Measurements from ENCODE around the gene EML2.

Gene EML2

DNA sequence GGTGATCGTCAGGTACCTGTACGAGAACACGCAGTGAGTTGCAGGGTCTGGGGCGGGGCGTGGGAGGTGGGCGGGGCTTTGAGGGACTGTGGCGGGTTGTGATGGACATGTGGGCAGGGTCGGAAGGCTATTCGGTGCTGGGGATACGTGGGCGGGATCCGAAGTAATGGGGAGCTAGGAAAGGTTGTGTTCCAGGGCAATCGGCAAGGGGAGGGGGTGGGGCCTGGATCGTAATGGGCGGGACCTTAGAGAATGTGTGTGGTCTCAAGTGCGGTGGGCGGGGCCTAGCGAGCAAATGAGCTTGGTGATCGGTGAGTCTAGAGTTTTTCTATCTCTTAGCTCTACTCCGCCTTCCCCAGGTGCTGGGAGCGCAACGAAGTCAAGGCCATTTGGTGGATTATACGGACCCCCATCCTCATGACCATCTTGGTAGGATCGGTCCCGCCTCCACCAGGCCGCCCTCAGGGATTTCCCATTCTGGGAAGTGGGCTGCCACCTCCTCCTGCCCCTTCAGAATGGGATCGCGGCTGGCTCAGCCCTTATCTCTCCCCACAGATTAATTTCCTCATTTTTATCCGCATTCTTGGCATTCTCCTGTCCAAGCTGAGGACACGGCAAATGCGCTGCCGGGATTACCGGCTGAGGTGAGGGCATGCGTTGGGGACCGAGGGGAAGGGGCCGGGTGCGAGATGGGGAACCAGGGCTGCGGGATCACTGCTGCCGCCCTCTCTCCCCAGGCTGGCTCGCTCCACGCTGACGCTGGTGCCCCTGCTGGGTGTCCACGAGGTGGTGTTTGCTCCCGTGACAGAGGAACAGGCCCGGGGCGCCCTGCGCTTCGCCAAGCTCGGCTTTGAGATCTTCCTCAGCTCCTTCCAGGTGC, 38.4 kb upstream of the EML2 start:
- no peak for DNase-seq (ENCODE audit: low spot score)

DNA sequence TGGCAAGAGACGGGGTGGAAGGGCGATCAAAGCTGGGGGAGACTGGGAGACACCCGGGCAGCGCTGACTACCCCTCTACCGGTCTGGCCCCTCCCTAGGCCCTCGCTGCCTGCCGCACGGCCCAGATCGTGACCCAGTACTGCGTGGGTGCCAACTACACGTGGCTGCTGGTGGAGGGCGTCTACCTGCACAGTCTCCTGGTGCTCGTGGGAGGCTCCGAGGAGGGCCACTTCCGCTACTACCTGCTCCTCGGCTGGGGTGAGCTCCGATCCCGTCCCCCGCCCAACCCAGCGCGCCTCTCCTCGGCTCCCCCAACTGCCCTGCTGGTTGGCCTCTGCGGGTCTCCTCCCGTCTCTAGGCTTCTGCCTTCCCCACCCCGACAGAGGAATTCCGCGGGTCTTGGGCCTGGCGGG, 37.7 kb upstream of the EML2 start:
- peak overlapping the region; percentile 54 for H3K4me3 ChIP-seq

More for the DNA sequence above, 38.4 kb upstream of the EML2 start:
- Histone ChIP-seq H3K27ac (no peak overlapping the region), H3K4me3 (peak overlapping the region; percentile 54)
- TF ChIP-seq, protein P1, sequence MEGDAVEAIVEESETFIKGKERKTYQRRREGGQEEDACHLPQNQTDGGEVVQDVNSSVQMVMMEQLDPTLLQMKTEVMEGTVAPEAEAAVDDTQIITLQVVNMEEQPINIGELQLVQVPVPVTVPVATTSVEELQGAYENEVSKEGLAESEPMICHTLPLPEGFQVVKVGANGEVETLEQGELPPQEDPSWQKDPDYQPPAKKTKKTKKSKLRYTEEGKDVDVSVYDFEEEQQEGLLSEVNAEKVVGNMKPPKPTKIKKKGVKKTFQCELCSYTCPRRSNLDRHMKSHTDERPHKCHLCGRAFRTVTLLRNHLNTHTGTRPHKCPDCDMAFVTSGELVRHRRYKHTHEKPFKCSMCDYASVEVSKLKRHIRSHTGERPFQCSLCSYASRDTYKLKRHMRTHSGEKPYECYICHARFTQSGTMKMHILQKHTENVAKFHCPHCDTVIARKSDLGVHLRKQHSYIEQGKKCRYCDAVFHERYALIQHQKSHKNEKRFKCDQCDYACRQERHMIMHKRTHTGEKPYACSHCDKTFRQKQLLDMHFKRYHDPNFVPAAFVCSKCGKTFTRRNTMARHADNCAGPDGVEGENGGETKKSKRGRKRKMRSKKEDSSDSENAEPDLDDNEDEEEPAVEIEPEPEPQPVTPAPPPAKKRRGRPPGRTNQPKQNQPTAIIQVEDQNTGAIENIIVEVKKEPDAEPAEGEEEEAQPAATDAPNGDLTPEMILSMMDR (IDR thresholded peaks at IDR 0.05) = no peak

DNA sequence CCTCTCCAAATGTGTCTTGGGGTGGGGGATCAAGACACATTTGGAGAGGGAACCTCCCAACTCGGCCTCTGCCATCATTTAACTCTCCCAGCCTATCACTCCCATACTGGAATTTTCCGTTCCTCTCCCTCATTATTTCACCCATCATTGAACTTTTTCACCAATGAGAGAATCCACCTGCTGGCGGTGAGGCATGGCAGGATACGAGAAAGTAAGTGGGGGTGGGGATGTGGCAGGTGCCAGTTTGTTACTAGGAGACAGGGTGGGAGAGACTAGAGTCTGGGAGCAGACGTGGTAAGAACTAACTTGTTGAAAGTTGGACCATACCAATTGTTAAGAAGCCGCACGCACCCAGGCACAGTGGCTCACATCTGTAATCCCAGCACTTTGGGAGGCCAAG, 35.7 kb upstream of the EML2 start:
- no peak overlapping the region for H3K27ac ChIP-seq

More for the DNA sequence above, 37.7 kb upstream of the EML2 start:
- no peak for DNase-seq (ENCODE audit: low spot score)
- TF ChIP-seq, protein P1 (IDR thresholded peaks at IDR 0.05) = no peak
- H3K27ac ChIP-seq = no peak overlapping the region

DNA sequence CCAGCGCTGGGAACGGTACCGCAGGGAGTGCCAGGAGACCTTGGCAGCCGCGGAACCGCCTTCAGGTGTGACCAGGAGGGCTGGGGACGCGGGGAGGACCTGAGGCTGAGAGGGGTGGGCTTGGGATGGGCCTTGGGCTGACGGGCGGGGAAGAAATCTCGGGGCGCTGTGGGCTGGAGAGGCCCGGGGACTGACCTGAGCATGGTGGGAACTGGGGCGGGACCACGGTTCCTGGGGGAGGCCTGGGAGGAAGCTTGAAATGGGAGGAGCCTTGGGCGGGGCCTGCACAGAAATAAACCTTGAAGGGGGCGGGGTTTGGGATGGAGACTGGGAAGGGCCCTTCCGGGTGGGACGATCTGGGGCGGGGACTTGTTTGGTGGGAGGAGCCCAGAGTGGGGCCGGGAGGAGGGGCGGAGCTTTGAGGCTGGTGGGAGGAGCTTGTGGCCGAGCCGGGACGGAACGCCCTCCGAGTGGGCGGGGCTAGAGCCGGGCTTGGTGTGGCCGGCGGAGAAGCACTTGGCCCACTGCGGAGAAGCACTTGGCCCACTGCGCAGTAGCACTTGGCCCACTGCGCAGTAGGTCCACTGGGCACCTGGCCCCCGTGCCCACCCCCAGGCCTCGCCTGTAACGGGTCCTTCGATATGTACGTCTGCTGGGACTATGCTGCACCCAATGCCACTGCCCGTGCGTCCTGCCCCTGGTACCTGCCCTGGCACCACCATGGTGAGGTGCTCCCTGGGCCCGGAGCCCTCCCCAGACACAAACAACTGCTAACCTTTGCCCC, 31.7 kb upstream of the EML2 start:
- peak overlapping the region; percentile 37 for H3K4me3 ChIP-seq
- no peak overlapping the region for H3K27ac ChIP-seq
- DNase-seq (ENCODE audit: low spot score) = no peak
- TF ChIP-seq, protein P1 (IDR thresholded peaks at IDR 0.05) = no peak

More for the DNA sequence above, 35.7 kb upstream of the EML2 start:
- TF ChIP-seq, protein P1 (IDR thresholded peaks at IDR 0.05) = no peak
- DNase-seq (ENCODE audit: low spot score) = no peak
- H3K4me3 ChIP-seq = no peak overlapping the region

DNA sequence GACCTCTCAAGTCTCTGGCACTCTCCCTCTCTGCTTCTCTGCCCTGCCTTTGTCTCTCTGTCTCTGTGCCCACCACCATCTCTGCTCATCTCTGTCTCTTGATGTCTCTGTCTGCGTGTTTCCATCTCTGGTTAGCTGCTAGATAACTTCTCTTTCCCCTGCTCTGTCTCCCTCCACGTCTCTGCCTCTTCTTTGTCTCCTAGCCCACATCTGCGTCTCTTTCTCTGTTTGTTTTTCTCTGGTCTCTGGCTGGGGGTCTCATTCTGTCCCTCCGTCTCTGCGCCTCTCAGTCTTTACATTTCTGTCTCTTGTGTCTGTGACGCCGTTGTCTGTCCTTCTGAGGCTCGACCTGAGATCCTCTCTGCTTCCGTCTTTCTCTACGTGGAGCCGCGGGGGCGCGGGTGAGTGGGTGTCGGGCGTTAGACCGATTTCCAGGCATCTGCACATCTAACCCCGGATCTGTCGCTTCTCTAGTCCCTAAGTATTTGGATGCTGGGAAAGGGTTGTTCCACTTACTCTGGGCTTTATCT, 29.2 kb upstream of the EML2 start:
- Histone ChIP-seq H3K27ac (no peak overlapping the region), H3K4me3 (peak overlapping the region; percentile 61)
- no peak for DNase-seq (ENCODE audit: low spot score)
- TF ChIP-seq, protein P1 (IDR thresholded peaks at IDR 0.05) = no peak

DNA sequence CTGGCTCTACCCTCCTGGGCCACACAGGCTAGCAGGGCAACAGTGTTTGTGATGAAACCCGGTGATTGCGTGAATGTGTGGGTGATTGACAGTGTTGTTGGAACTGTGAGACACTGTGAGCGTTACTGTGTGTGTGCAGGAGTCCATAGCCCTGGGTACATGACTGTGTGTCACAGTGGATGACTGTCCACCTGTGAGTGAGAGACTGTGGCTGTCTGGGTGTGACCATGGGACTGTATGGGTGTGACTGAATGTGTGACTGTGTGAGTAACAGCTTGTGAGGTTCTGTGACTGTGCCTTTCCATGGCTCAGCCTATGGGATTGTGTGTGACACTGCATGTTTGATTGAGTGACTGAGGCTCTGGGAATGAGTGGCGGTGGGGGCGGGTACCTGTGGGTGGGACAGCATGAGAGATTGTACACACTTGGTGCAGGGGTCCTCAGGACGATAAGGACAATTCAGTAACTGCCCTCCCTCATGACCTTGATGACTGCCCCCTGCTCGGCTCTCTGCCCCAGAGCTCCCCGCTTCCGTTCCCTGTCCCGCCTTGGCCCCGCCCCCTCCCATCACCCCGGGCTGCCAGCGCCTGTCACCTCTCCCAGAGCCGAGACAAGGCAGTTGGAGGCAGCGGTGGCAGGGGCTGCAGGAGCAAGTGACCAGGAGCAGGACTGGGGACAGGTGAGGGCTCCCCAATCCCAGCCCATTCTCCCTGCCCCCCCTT, 28.6 kb upstream of the EML2 start, which contains the start of gene GIPR:
Gene GIPR (plus strand): TSS at position 602 of the 722 bp plus-strand sequence. CDS start 1,300 bp downstream, outside the sequence.
- H3K27ac ChIP-seq = no peak within 1 kb of the TSS
- TF ChIP-seq, protein P1 (IDR thresholded peaks at IDR 0.05) = no peak
- no peak for DNase-seq (ENCODE audit: low spot score)
- peak within 1 kb of the TSS; percentile 61 for H3K4me3 ChIP-seq
